Stimulated activated CD4-positive, alpha-beta T cell treated with anti-CD3 and anti-CD28 coated beads, Interleukin-4, amount 100 ng/mL, for 48 hours (primary cell): Measurements from ENCODE around the gene LCE5A.
A peak's percentile ranks its signal among the peaks of the same experiment; 100 is the strongest.
"Not testable (repeated sequence)": the region's sequence is repeated elsewhere in the genome, so short reads cannot be mapped to it uniquely, and the experiment has no call there.

Experiments
- DNase-seq, 2 donors: peaks; one replicate each; pipeline ENCODE4 v3.0.0-alpha.2; 2020; ENCODE audit warnings: low read depth in 2 of 2

The LCE5A gene

DNA sequence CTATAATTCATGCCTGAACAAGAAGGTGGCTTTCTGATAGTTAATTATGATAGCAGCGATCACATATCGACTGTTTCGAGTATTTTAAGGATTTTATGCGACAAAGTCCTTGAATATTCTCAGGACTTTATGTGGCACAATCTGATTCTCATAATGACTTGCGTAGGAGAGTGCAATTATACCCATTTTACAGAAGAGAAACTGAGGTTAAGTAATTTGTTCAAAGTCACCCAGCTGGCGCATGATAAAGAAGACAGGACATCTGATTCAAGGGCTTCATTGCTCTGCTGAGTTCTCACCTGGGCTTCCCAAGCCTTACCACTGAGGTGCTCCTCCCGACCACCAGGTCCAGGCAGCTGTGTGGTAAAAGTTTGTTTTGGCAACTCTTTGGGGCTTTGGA lies 5.5 kb downstream of the LCE5A start:
- DNase-seq, result no peak

GRCh38 chr1:152517237-152517811 lies 6.7 kb downstream of the LCE5A start:
- no peak for DNase-seq

DNA sequence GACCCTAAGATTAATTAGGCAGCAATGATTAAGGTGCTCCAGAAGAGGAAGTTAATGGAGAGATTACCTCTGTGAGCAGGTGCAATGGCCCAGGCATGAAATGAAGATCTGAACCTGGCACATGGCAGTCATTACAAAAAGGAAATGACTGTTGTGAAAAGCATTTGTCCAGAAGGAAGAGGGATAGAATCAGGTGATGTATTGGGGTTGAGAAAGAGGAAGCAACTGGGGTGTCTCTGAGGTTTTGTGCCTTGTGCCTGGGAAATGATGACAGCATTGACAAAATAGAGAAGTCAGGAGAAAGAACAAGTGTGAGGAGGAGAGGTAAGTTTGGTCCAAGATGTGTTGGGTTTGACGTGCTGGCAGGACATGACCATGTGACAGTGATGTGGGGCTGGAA lies 9.2 kb downstream of the LCE5A start:
- no peak for DNase-seq

DNA sequence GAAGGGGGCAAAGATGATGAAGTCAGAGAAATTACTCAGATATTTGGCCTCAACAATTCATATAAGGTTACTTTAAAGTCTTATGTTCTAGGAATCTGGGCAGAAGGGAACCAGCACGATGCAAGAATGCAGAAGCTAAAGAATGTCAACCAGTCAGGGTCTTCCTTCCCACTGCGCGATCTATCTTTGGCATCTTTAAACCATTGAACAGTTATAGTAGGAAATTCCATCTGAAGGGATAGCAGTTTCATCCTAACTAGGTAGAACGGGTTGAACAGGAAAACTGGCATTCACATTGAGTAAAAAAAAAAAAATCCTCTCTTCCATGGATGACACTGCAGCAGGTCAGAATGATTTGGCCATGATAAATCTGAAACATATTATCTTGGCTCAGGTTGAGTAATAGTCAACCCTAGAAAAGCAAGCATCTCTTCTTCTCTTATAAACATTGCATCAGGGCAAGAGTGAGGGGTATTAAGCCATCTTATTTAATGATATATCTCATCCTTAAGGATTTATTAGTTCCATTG lies 10.0 kb downstream of the LCE5A start:
- no peak for DNase-seq

DNA sequence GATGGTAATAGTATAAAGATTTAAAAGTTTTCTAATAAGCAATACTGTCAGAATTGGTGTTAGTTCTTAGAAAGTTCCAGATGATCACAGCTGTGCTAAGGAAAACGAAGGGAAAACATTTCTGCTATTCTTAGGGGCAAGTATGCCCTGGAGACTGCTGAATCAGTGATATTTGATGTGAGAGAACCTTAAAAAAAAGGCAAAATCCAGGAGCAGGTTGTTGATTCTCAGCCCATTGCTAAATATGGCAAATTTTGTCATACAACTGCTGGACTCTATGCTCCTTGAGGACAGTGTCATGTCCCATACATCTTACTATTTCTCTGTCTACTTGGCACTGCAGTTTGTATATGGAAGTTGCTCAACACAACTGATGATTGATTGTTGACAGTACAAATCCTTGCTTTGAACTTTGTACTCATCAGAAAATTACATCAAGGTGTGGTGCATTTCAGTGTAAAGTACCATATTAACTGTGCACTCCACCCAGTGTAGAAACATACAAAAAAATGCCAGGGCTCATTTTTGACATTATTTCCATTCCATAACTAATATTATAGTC lies 14.6 kb downstream of the LCE5A start:
- DNase-seq, result no peak

GRCh38 chr1:152533327-152533938 lies 22.8 kb downstream of the LCE5A start:
- peak; percentile 12 to 32 for DNase-seq

DNA sequence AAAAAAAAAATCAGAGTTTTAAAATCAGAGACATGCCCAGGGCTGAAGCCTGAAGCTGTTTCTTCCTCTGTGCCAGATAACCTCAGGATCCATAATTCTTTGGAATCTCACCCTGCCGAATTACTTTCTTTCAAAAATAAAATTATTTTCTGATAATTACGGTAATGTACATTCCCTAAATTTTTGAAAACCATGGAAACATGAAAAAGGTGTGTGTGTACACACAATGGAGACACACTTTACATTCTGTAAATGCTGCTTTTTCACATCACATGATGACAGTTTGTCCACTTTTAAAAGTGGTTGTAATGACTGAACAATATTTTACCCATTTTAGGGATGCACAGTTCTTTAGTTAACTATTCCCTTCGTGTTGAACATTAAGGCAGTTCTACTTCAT lies 25.2 kb downstream of the LCE5A start:
- no peak for DNase-seq

DNA sequence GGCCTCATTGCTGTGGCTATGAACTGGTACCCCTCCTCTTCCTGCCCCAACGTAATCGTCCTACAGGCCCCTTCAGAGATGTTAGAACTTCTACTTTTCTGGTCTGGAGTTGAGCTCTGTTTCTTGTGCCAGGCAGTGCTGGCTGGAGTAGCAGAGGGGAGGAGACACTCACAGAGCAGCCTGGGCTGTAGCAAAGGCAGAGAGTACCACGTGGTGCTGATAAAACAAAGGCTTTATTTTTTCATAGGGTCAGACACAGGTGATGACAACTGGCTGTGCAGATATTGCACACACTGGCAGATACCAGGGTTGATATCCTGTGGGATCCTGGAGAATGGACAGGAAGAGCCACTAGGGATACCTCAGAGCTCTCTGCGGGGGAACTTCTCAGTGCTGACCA lies 26.9 kb downstream of the LCE5A start:
- DNase-seq, result no peak

GRCh38 chr1:152539901-152540300 lies 29.3 kb downstream of the LCE5A start:
- DNase-seq, result no peak

DNA sequence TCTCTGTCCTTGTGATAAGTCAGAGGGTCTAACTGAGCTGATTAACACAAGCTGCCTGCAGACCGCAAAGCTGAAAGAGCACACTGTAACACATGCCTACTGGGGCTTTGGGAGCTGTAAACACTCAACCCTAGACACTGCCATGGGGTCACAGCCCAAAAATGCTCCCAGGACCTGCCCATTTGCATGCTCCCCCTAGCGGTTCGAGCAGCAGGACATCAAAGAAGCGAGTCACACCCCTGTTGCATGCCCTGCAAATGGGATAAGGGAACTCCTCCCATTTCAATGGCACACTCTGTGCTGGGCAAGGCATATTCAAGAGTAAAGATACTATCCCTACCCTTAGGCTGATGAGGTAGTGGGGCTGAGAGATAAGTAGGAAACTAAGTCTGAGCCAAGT lies 33.2 kb downstream of the LCE5A start:
- peak in 1 of 2 donors; percentile 1 for DNase-seq

GRCh38 chr1:152546704-152547103 lies 36.1 kb downstream of the LCE5A start:
- DNase-seq, result no peak

GRCh38 chr1:152548358-152548757 lies 37.8 kb downstream of the LCE5A start:
- not testable (repeated sequence) for DNase-seq
